Stimulated activated CD4-positive, alpha-beta T cell treated with anti-CD3 and anti-CD28 coated beads, TNF-alpha, amount 100 ng/mL, for 1 hour (primary cell): ENCODE data around the gene WDR1.

Experiments
- DNase-seq, 3 donors: peaks; one replicate each; pipeline ENCODE4 v3.0.0-alpha.2; 2020; ENCODE audit warnings: low read depth in 3 of 3, low spot score in 1 of 3

The WDR1 gene

GRCh38 chr4:10045481-10045880 is 71.1 kb downstream of the WDR1 start:
- DNase-seq = no peak

- no peak for DNase-seq
Observed at GRCh38 chr4:10041036-10041435, 75.6 kb downstream of the WDR1 start.

GRCh38 chr4:10040049-10040892 is 76.3 kb downstream of the WDR1 start:
- no peak for DNase-seq

DNA sequence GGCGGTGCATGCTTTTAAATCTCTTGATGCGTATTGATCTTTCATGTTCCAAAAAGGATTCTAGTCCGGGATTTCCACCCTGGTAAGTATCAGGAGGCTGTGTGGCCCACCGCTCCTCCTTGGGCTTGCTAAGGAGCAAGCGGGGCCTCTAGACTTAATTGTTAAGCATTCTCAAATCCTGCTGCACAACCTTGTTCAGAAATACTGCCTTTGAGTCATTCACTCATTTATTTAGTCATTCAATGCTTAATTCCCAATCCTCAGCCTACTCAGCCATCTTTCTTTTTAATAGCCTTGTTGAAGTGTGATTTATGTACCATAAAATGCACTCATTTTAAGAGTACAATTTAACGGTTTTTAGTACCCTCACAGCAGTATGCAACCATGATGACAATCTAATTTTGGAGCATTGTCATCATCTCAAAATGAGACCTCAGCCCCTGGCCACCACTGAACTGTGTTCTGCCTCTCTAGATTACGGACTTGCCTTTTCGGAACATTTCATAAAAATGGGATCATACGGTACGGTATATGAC is 79.7 kb downstream of the WDR1 start:
- DNase-seq = no peak

DNA sequence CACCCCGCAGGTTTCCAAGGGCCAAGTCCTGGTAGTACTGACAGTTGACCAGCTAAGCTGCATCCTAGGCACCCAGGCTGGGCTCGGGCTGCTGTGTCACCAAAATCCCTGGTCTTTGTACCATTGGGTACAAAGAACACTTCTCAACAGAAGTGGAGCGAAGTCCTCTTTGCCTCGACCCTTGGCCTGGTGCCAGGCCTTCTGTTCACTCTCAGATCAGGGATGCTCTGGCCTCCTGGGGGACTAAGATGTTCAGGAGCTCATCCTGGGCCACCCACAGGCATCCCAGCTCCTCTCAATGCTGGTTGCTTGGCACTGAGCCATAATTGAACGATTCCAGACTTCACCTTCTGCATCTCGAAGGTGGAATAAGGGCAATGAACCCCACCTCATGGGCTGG is 81.5 kb downstream of the WDR1 start:
- DNase-seq = no peak

GRCh38 chr4:10034612-10035104 is 81.9 kb downstream of the WDR1 start:
- DNase-seq = no peak

DNA sequence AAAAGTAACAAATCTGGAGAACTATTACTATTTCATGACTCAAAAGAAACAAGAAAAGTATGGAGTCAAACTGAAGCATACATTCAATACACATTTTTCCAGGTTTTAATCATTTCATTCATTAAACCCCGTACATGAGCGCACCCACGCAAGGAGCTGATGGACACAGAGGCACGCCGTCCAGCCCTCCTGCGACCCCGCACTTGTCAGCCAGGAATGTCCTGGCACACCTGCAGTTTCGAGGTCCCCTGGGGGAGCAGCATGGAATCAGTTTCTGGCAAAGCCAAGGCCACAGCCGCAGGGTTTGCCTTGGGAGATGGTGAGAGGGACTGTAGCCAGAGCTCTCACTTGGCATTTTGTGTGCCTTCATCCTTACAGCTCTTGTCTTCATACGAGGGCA is 82.5 kb downstream of the WDR1 start:
- DNase-seq = no peak

- DNase-seq = no peak
Observed at GRCh38 chr4:10033191-10033881, 83.3 kb downstream of the WDR1 start.

- DNase-seq = no peak
Observed at GRCh38 chr4:10032625-10033024, 84.0 kb downstream of the WDR1 start.

DNA sequence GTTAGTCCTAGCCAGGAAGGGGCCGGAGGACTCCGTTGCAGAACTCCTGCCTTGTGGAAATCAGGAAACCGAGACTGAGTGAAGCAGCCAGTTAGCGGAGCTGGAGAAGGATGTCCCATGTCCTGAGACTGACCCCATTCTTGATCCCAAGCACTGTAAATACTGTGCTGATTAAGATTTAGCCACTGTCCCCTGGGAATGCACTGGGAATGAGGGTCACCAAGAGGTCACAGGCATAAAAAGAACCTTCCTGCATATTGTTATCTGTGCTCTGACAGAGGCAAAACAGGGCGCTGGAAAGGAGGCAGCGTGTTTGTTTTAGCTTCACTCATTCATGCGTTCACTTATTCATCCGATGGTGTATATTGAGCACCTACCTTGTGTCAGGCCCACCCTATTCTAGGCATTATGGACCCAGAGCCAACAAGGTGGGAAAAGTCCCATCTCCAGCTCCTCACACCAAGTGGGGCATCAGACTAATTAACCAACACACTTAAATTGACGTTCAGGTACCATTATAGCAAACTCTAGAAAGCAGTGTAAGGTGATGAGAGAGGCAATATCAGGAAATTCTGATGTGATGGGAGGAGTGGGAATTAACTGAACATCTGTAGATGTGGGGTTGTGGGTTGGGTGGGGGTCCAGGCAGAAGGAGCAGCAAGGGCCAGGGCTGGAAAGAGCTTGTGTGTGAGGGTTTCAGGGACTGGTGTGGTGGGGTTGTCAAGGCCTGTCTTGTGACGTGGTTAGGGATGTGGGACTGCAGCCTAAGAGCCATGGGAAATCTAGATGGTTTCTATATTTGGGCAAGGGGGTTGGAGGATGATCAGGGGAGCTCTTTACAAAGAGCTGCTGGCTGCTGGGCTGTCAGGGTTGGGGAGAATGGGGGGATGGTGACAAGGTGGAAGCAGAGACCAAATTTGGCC is 84.7 kb downstream of the WDR1 start:
- no peak for DNase-seq

- DNase-seq = no peak
Observed at GRCh38 chr4:10030972-10031667, 85.5 kb downstream of the WDR1 start.

DNA sequence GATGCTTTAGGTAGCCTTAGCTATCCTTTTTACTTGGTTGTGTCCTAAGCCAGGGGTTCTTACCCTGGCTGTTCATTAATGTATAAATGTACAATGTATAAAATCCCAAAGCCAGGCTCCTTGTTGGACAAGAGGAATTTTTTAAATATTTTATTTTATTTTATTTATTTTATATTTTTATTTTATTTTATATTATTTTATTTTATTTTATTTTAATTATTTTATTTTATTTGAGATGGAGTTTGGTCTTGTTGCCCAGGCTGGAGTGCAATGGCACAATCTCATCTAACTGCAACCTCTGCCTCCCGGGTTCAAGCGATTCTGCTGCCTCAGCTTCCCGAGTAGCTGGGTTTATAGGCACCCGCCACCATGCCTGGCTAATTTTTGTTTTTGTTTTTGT is 87.2 kb downstream of the WDR1 start:
- DNase-seq = no peak

DNA sequence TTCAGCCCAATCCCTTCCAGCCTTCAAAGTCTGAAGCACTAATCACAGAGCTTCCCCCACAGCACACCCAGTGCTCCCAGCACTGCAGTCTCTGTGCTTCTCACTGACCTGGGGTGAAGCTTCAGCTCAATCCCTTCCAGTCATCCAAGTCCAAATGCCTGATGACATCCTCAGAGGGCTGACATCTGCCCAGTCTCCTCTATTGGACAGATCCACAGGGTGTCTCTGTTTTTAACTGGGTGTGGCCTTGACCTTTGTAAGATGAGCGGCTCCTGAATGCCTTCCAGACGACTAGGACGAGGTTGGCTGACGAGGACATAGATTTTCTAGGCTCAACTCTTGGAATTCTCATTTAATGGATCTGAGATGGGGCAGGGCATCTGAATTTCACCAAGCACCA is 87.7 kb downstream of the WDR1 start:
- DNase-seq = no peak

DNA sequence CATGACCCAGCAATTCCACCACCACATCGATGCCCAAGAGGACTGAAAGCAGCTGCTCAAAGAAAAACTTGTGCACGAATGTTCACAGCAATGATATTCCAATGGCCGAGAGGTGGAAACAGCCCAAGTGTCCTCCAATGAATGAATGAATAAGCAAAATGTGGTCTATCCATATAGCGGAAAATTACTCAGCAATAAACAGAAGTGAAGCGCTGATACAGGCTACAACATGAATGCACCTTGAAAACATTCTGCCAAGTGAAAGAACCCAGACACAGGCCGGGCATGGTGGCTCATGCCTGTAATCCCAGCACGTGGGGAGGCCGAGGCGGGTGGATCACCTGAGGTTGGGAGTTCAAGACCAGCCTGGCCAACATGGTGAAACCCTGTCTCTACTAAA is 90.1 kb downstream of the WDR1 start:
- DNase-seq = no peak

GRCh38 chr4:10025230-10025806 is 91.3 kb downstream of the WDR1 start:
- no peak for DNase-seq
